Measurements from ENCODE around the gene TMPRSS11A.

GRCh38 chr4:67926485-67926884, 36.8 kb downstream of the TMPRSS11A start:
- no peak for TF ChIP-seq MAX (IDR thresholded peaks at IDR 0.05)
- TF ChIP-seq CBX8 (IDR thresholded peaks at IDR 0.05): no peak
- no peak for TF ChIP-seq KDM1A (IDR thresholded peaks at IDR 0.05; ENCODE audit: low read depth)
- no peak for TF ChIP-seq RFX5 (IDR thresholded peaks at IDR 0.05)
- no peak for TF ChIP-seq CTCF (IDR thresholded peaks at IDR 0.05)
- TF ChIP-seq RAD21 (conservative IDR thresholded peaks at IDR 0.05 in 1 of 2, IDR thresholded peaks at IDR 0.05 in 1 of 2): no peak
- no peak for TF ChIP-seq ELK1 (IDR thresholded peaks at IDR 0.05; ENCODE audit: low read depth, low read length)
- TF ChIP-seq REST (IDR thresholded peaks at IDR 0.05): no peak

All from A549 (cell line).